Gastrocnemius medialis (tissue), 4 donors: ENCODE data around the gene FBXL22. TPM values are rescaled to one million over a fixed set of nuclear protein-coding genes. Genes with fewer than 3 reads are reported as not detected.

Source experiments
- ATAC-seq, 2 donors: fragments of 150-250 bp; one replicate each; pipeline ENCODE4 v1.9.1; 2016
- DNase-seq, 2 donors: peaks; one replicate each; pipeline ENCODE4 v3.0.0-alpha.2; 2019
- H3K27ac ChIP-seq, 4 donors: fragments of 200-600 bp; sonication (generic); 1 replicate in 1 of 4; 2 replicates in 3 of 4; pipeline ENCODE4 v1.5.1; 2016 to 2018; ENCODE audit warnings: mild to moderate bottlenecking in 2 of 4, moderate library complexity in 1 of 4
- H3K27me3 ChIP-seq, 3 donors: fragments of 200-600 bp; sonication (generic) in 2 of 3; 1 replicate in 1 of 3; 2 replicates in 2 of 3; pipeline versions ENCODE4 v1.5.1 to v1.6.0; 2016 to 2019; ENCODE audit warnings: mild to moderate bottlenecking in 1 of 3, moderate library complexity in 1 of 3
- H3K36me3 ChIP-seq, 2 donors: fragments of 200-600 bp; sonication (generic) in 1 of 2; one replicate each; pipeline ENCODE4 v1.5.1; 2017 to 2018
- H3K4me1 ChIP-seq, 2 donors: fragments of 200-600 bp; sonication (generic) in 1 of 2; one replicate each; pipeline ENCODE4 v1.5.1; 2016 to 2017; ENCODE audit warnings: mild to moderate bottlenecking in 2 of 2
- H3K4me3 ChIP-seq, 4 donors: fragments of 200-600 bp; sonication (generic) in 3 of 4; 1 replicate in 1 of 4; 2 replicates in 3 of 4; pipeline ENCODE4 v1.5.1; 2016 to 2019; ENCODE audit warnings: mild to moderate bottlenecking in 2 of 4
- H3K9me3 ChIP-seq, 3 donors: fragments of 200-600 bp; sonication (generic) in 2 of 3; 1 replicate in 1 of 3; 2 replicates in 2 of 3; pipeline ENCODE4 v1.5.1; 2016 to 2019
- POLR2A ChIP-seq, 2 donors: fragments of 450-650 bp; IDR thresholded peaks; one replicate each; pipeline ENCODE4 v1.6.1; 2017; ENCODE audit warnings: antibody characterized with exemption in 2 of 2, mild to moderate bottlenecking in 2 of 2, moderate library complexity in 2 of 2
- in situ Hi-C, 4 donors: fragments of 200-750 bp; cut with MboI; loops; one replicate each; pipeline versions ENCODE4 v1.15.0 to v1.8.0; 2017; ENCODE audit warnings: low sequenced_read_pairs in 4 of 4
- intact Hi-C: fragments of 100-400 bp; cut with DNase I; formaldehyde crosslinking; loops from one replicate; pipeline ENCODE4 v1.15.1; 2023; ENCODE audit warnings: low total_unique reads
- total RNA-seq, 4 donors: library from RNA; depleted of rRNA; stranded (reverse); fragments of >200 nt; gene quantifications; one replicate each; pipeline versions ENCODE4 v1.1.0 to v1.2.3, GENCODE V29; 2016
- TF ChIP-seq, protein P1 (sequence below), 5 experiments: fragments of 450-650 bp in 3 of 5; fragments of 200-600 bp in 2 of 5; sonication (generic) in 2 of 5; IDR thresholded peaks in 4 of 5; conservative IDR thresholded peaks in 1 of 5; 1 replicate in 4 of 5; 2 replicates in 1 of 5; pipeline ENCODE4 v1.5.1; 2016 to 2019; ENCODE audit warnings: antibody characterized with exemption in 5 of 5, mild to moderate bottlenecking in 3 of 5, moderate library complexity in 3 of 5

FBXL22 gene
- total RNA-seq, 4 donors from 2014 or later = 0.36 to 0.89 (median 0.68) TPM; not detected in 1

DNA sequence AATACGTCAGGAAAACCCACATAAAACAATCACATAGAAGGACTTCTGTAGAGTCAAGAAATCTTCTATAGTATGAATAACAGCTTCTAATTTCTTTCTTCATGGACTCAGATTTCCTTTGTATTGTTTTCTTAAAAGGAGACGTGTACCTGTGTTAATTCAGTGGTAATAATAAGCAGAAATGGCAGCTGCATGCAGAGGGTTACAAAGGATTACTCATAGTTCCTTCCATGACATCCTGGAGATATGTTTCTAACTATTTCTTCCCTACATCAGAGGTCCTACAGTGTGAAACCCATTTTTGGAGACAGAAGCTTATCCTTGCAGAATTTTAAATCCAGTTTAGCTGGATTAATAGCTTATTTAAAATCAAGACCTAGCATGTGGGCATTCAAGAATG is 36.1 kb downstream of the FBXL22 start:
- intact Hi-C loops = no loop called here
- no peak for DNase-seq
- no peak for ATAC-seq
- Histone ChIP-seq H3K36me3 (peaks cover 3 to 99% of the 10 kb centered on the region in 2 donors), H3K27me3 (no peaks in the 10 kb centered on the region), H3K4me3 (no peak overlapping the region), H3K4me1 (no peaks in the 10 kb centered on the region), H3K9me3 (no peaks in the 10 kb centered on the region), H3K27ac (no peak overlapping the region)
- TF ChIP-seq, protein P1, sequence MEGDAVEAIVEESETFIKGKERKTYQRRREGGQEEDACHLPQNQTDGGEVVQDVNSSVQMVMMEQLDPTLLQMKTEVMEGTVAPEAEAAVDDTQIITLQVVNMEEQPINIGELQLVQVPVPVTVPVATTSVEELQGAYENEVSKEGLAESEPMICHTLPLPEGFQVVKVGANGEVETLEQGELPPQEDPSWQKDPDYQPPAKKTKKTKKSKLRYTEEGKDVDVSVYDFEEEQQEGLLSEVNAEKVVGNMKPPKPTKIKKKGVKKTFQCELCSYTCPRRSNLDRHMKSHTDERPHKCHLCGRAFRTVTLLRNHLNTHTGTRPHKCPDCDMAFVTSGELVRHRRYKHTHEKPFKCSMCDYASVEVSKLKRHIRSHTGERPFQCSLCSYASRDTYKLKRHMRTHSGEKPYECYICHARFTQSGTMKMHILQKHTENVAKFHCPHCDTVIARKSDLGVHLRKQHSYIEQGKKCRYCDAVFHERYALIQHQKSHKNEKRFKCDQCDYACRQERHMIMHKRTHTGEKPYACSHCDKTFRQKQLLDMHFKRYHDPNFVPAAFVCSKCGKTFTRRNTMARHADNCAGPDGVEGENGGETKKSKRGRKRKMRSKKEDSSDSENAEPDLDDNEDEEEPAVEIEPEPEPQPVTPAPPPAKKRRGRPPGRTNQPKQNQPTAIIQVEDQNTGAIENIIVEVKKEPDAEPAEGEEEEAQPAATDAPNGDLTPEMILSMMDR (IDR thresholded peaks at IDR 0.05 in 4 of 5, conservative IDR thresholded peaks at IDR 0.05 in 1 of 5) = no peak
- no peak for TF ChIP-seq POLR2A (IDR thresholded peaks at IDR 0.05)
- in situ Hi-C loops = no loop called here

DNA sequence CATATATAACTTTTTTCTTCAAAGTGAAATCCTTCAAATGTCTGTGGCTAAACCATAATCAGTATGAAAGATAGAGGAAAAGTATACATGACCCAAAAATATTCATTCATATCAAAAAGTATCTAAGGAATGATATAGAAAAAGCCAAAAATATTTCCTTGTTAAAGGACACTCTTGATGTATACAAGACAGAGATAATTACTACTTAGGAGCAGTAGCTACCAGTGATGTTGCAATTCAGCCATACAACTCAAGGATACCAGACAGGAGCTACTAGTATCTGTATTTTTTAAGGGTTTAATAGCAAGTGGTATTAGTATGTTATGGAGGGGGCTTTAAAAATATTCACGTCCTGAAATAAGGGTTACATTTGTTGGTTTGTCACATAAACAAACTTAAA is 37.0 kb downstream of the FBXL22 start:
- Histone ChIP-seq H3K4me1 (no peaks in the 10 kb centered on the region), H3K27ac (no peak overlapping the region), H3K4me3 (no peak overlapping the region), H3K36me3 (peaks cover 3 to 99% of the 10 kb centered on the region in 2 donors), H3K9me3 (no peaks in the 10 kb centered on the region), H3K27me3 (no peaks in the 10 kb centered on the region)
- intact Hi-C loops (no loop called here), in situ Hi-C loops (no loop called here)
- DNase-seq = no peak
- TF ChIP-seq, protein P1 (IDR thresholded peaks at IDR 0.05 in 4 of 5, conservative IDR thresholded peaks at IDR 0.05 in 1 of 5) = no peak
- no peak for TF ChIP-seq POLR2A (IDR thresholded peaks at IDR 0.05)
- no peak for ATAC-seq

DNA sequence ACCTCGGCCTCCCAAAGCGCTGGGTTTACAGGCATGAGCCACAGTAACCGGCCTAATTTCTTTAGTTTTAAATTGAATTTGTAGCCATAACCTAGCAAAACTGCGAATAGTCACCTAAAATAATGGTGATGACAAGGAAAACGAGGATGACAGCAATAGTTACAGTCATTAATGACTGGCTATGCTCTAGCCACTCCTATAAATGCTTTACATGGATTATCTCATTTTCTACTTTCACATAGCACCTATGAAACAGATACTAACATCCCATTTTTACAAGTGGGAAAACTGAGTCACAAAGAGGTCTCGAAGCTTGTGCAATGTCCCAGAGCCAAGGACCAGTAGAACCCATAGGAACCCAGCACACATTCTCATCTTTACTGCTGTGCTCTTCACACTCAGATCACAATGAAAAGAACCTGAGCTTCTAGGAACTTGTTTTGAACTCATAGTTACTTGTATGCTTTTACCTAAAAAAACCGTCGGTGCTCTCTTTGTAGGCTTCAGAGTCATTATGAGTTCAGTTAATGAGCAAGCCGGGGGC is 39.4 kb downstream of the FBXL22 start:
- Histone ChIP-seq H3K27ac (no peak overlapping the region), H3K4me3 (no peak overlapping the region), H3K27me3 (no peaks in the 10 kb centered on the region), H3K36me3 (peaks cover 3 to 100% of the 10 kb centered on the region in 2 donors), H3K9me3 (no peaks in the 10 kb centered on the region), H3K4me1 (no peaks in the 10 kb centered on the region)
- ATAC-seq (no peak), DNase-seq (no peak)
- no peak for TF ChIP-seq POLR2A (IDR thresholded peaks at IDR 0.05)
- TF ChIP-seq, protein P1 (IDR thresholded peaks at IDR 0.05 in 4 of 5, conservative IDR thresholded peaks at IDR 0.05 in 1 of 5) = no peak
- intact Hi-C loops = no loop called here
- in situ Hi-C loops = no loop called here

DNA sequence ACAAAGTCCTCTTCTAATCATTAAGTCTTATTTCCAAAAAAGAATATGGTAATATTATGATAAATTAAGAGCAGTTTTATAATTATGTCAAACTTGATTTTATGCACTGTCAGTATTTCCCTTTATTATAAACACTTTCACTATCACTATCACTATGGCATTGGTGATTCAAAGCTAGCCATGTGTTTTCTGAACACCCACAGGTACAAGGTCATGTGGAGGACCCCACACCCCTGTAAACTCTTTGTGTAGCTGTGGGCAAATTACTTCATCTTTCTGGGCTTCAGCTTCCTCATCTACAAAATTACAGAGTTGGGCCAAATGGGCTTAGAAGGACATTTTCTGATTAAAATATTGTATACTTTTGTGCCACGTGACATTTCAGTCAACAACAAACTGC is 41.7 kb downstream of the FBXL22 start:
- Histone ChIP-seq H3K4me1 (no peaks in the 10 kb centered on the region), H3K9me3 (no peaks in the 10 kb centered on the region), H3K27me3 (no peaks in the 10 kb centered on the region), H3K27ac (no peak overlapping the region), H3K36me3 (peaks cover 0 to 99% of the 10 kb centered on the region in 2 donors), H3K4me3 (no peak overlapping the region)
- intact Hi-C loops = no loop called here
- ATAC-seq = no peak
- in situ Hi-C loops = no loop called here
- TF ChIP-seq, protein P1 (IDR thresholded peaks at IDR 0.05 in 4 of 5, conservative IDR thresholded peaks at IDR 0.05 in 1 of 5) = no peak
- TF ChIP-seq POLR2A (IDR thresholded peaks at IDR 0.05) = no peak
- no peak for DNase-seq

DNA sequence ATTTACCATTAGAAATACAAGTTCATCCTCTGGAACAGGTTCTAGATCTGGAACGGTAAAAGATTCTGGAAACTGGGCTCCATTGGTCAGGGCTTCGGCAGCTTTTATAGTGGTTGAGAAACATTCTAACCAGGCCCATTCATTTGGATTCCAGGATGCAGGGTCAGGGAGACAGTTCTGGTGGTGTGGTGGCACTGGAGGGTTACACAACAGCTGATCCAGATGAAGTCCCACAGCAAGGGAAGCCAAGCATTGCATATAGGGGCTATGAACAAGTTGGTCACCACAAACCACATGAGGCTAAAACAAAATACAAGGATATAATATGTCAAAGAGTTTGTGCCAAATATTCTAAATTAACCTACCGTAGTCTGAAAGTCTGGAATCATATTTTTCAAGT is 43.0 kb downstream of the FBXL22 start:
- H3K27me3 ChIP-seq = no peaks in the 10 kb centered on the region
- in situ Hi-C loops (no loop called here), intact Hi-C loops (no loop called here)
- TF ChIP-seq, protein P1 (IDR thresholded peaks at IDR 0.05 in 4 of 5, conservative IDR thresholded peaks at IDR 0.05 in 1 of 5) = no peak
- no peak for TF ChIP-seq POLR2A (IDR thresholded peaks at IDR 0.05)
- ATAC-seq = no peak
- no peak overlapping the region for H3K4me3 ChIP-seq
- H3K9me3 ChIP-seq = no peaks in the 10 kb centered on the region
- H3K4me1 ChIP-seq = no peaks in the 10 kb centered on the region
- peaks cover 0 to 99% of the 10 kb centered on the region in 2 donors for H3K36me3 ChIP-seq
- no peak for DNase-seq
- H3K27ac ChIP-seq = no peak overlapping the region
